BJ (cell line): Measurements from ENCODE around the gene LRRN3. TPM values are rescaled to one million over a fixed set of nuclear protein-coding genes. Genes with fewer than 3 reads are reported as not detected.
A peak's percentile ranks its signal among the peaks of the same experiment; 100 is the strongest.

ENCODE experiments used
- CTCF ChIA-PET: fragments of 350-600 bp; formaldehyde crosslinking; extraction: SDS; loops from one replicate; lab custom pipeline; 2021; ENCODE audit warnings: antibody characterized with exemption, inconsistent platforms; lab: Yijun Ruan, JAX
- POLR2A ChIA-PET: fragments of 300-600 bp; sonication (Branson Sonifier 250); formaldehyde crosslinking; extraction: SDS; loops from one replicate; lab custom pipeline; 2021; ENCODE audit warnings: antibody characterized with exemption; lab: Charles Lee
- DNase-seq: peaks from one replicate; pipeline ENCODE4 v3.0.0-alpha.2; 2011; ENCODE audit warnings: low read depth
- H3K27me3 ChIP-seq: 2 replicates; pipeline ENCODE4 v1.6.0; 2011; ENCODE audit warnings: low read length; ENCODE audit not compliant: control insufficient read depth, insufficient read depth
- H3K36me3 ChIP-seq: 2 replicates; pipeline ENCODE4 v1.5.1; 2011; ENCODE audit warnings: low read length; ENCODE audit not compliant: control insufficient read depth, insufficient read depth
- H3K4me3 ChIP-seq: 2 replicates; pipeline ENCODE4 v1.5.1; 2011; ENCODE audit warnings: low read depth, mild to moderate bottlenecking, control low read depth, low read length
- polyA plus RNA-seq: library from polyadenylated mRNA; depleted of rRNA; stranded (reverse); fragments of >200 nt; gene quantifications from 2 replicates; pipeline ENCODE4 v1.2.3, GENCODE V29; 2011
- TF ChIP-seq, protein P1 (sequence below): IDR thresholded peaks from 2 replicates; pipeline ENCODE4 v1.5.1; 2011; ENCODE audit warnings: low read depth, mild to moderate bottlenecking, control low read depth, inconsistent platforms, low read length, moderate library complexity; ENCODE audit not compliant: insufficient read depth

Gene LRRN3
- polyA plus RNA-seq, 1 experiment = 7.2 TPM

DNA sequence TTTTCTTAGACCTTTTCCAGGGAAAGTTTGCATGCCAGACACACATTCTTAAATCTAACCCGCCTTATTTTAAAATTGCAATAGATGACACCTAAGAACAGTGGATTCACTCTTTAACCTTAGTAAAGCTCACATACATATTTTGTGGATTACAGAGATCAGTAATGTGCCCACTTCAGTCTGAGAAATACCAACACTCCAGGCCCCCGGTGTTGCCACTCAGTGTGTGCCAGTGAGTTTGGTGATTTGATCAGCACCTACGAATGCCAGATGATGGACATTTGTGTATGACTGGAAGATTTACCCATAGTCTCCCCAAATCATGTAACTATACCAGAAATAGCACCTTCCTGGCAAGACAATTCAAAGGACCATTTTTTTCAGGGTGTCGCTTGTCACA is 2.6 kb downstream of the LRRN3 start:
- POLR2A ChIA-PET = no interaction called here
- H3K4me3 ChIP-seq = no peak overlapping the region
- CTCF ChIA-PET = interaction anchor here (1.6 kb wide), 1 partner anchor 12 kb away, joined by 6 read pairs; no protein-coding TSS in a partner anchor
- no peaks in the 10 kb centered on the region for H3K27me3 ChIP-seq
- no peak for DNase-seq
- H3K36me3 ChIP-seq = no peaks in the 10 kb centered on the region
- TF ChIP-seq, protein P1, sequence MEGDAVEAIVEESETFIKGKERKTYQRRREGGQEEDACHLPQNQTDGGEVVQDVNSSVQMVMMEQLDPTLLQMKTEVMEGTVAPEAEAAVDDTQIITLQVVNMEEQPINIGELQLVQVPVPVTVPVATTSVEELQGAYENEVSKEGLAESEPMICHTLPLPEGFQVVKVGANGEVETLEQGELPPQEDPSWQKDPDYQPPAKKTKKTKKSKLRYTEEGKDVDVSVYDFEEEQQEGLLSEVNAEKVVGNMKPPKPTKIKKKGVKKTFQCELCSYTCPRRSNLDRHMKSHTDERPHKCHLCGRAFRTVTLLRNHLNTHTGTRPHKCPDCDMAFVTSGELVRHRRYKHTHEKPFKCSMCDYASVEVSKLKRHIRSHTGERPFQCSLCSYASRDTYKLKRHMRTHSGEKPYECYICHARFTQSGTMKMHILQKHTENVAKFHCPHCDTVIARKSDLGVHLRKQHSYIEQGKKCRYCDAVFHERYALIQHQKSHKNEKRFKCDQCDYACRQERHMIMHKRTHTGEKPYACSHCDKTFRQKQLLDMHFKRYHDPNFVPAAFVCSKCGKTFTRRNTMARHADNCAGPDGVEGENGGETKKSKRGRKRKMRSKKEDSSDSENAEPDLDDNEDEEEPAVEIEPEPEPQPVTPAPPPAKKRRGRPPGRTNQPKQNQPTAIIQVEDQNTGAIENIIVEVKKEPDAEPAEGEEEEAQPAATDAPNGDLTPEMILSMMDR = no peak

DNA sequence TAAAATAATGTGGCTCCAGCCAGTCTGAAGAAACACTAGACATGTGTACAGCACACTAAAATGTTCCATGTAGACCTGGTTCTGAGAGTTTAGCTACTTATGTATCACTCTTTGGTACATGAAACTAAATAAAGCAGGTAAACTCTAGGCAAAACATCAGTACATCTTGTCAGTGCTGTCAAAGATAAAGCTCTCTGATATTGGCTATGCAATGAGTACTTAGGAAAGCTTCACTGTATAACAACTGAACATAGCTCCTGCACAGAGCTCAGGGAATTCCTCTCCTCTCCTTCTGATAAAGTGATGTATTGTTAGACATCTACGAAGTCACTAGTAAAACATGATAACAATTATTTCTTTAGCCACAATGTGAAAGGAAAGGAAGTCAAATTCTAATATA is 3.5 kb downstream of the LRRN3 start:
- TF ChIP-seq, protein P1 = no peak
- Histone ChIP-seq H3K27me3 (no peaks in the 10 kb centered on the region), H3K36me3 (no peaks in the 10 kb centered on the region), H3K4me3 (no peak overlapping the region)
- ChIA-PET POLR2A (no interaction called here), CTCF (interaction anchor here (1.6 kb wide), 1 partner anchor 11 kb away, joined by 6 read pairs; no protein-coding TSS in a partner anchor)
- DNase-seq = no peak

DNA sequence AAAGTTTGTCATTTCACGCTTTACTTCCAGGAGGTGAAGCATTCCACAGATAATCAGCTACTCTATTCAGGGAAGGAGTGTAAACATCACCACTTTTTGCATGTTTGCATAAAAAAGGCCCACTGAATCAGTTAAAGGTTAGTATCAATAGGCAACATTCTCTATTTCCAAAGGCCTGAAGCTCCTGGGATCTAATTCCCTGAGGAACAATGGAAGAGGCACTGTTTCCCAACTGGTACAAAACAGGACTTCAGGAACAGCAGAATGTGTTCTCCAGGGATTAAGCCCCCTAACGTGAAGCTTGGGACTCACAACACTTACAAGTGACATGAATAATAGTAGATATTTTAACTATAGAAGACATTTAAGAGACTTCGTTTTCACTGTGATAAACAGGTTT is 6.1 kb downstream of the LRRN3 start:
- H3K4me3 ChIP-seq = no peak overlapping the region
- no peak for DNase-seq
- no peaks in the 10 kb centered on the region for H3K36me3 ChIP-seq
- CTCF ChIA-PET = no interaction called here
- no peaks in the 10 kb centered on the region for H3K27me3 ChIP-seq
- POLR2A ChIA-PET = interaction anchor here (0.6 kb wide), 1 partner anchor 66 kb away, joined by 3 read pairs; no protein-coding TSS in a partner anchor
- TF ChIP-seq, protein P1 = no peak

DNA sequence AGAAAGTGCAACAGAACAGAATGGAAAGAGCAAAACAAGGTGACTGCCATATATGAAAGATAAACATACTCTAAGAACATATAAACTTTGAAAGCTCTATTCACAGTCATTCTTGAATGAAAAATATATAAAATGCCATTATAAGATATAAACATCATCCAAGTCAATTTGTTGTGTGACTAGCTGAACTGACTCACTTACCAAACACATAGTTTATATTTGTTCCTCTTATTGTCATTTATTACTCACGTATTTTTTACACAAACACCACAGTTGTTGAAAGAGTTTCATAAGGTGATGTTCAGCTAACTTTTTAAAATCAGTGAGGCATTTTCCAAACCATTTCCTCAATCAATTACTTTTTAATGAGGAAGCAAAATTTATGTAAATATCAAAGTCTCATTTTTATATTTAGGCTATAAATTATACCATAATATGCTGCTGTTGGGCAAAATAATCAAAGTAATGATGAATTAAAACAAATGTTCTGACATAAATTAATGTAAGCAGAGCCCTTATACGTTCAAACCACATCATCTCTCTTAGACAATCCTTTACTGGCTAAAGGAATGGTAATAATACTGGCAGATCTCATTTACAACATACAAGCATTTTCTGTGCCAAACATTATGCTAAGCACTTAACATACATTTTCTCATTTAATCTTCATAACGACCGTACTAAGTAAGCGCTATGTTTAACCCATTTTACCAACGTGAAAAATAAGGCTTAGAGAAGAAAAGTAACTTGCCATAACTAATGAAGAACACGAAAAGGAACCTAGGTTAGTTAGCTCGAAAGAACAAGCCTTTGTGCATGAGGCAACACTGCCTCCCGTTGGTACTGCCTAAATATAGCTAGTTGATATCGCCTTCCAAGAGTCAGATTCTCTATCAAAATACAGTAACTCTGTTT is 7.3 kb downstream of the LRRN3 start:
- CTCF ChIA-PET = interaction anchor here (0.6 to 2.1 kb wide), 8 partner anchors 10 to 1015 kb away, joined by 3 to 7 read pairs (median 4); no protein-coding TSS in a partner anchor
- POLR2A ChIA-PET = no interaction called here
- TF ChIP-seq, protein P1 = peak; percentile 73
- no peaks in the 10 kb centered on the region for H3K36me3 ChIP-seq
- no peak overlapping the region for H3K4me3 ChIP-seq
- no peak for DNase-seq
- no peaks in the 10 kb centered on the region for H3K27me3 ChIP-seq

DNA sequence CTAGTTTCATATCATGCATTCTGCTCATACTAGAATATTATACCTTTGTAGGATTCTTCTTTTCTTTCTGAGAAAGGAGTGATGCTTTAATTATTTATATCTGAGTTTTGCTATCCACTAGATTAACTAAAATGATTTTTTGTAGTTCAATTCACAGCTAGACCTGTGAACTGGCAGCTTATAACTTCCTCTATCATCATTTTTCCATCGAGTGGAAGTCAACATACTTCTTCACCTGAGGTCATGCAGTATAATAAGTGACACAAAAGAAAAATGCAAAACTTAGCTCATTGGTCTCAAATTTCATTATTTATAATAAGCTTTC is 8.0 kb downstream of the LRRN3 start:
- Histone ChIP-seq H3K4me3 (no peak overlapping the region), H3K36me3 (no peaks in the 10 kb centered on the region), H3K27me3 (no peaks in the 10 kb centered on the region)
- POLR2A ChIA-PET = interaction anchor here (0.6 kb wide), 1 partner anchor 10 kb away, joined by 4 read pairs; no protein-coding TSS in a partner anchor
- DNase-seq = no peak
- CTCF ChIA-PET = interaction anchor here (0.6 to 2.1 kb wide), 9 partner anchors 9 to 1015 kb away, joined by 3 to 7 read pairs (median 5); no protein-coding TSS in a partner anchor
- TF ChIP-seq, protein P1 = no peak
